H1 (cell line): ENCODE measurements around the gene BGN. TPM values are rescaled to one million over a fixed set of nuclear protein-coding genes. Genes with fewer than 3 reads are reported as not detected.

Source experiments
- CTCF ChIA-PET: fragments of 300-600 bp; sonication (Branson Sonifier 250); formaldehyde crosslinking; loops from one replicate; lab custom pipeline; 2021; ENCODE audit not compliant: partially characterized antibody; lab: Charles Lee
- POLR2A ChIA-PET: fragments of 300-600 bp; sonication (Branson Sonifier 250); formaldehyde crosslinking; loops from one replicate; lab custom pipeline; 2021; ENCODE audit warnings: inconsistent platforms; ENCODE audit not compliant: partially characterized antibody; lab: Charles Lee
- DNase-seq, 2 experiments: peaks; one replicate each; pipeline versions ENCODE4 v3.0.0 to v3.0.0-alpha.2; 2010 to 2022; ENCODE audit warnings: low spot score in 2 of 2, low read depth in 1 of 2, mixed read lengths in 1 of 2
- FAIRE-seq: peaks from 2 replicates; lab custom pipeline; 2011; peaks lifted over from hg19 to GRCh38; lab: Jason Lieb, UNC
- H2AFZ ChIP-seq: 2 replicates; pipeline ENCODE4 v1.8.1; 2012; ENCODE audit warnings: low read length, inconsistent platforms
- H2AK5ac ChIP-seq: 2 replicates; pipeline ENCODE4 v1.6.1; 2013; ENCODE audit warnings: low read depth, low read length
- H2BK120ac ChIP-seq: replicated peaks from 2 replicates; pipeline ENCODE3; 2013; ENCODE audit warnings: low read depth, low read length, inconsistent platforms
- H2BK12ac ChIP-seq: 2 replicates; pipeline ENCODE4 v1.6.1; 2013; ENCODE audit warnings: low read depth, low read length
- H2BK15ac ChIP-seq: 2 replicates; pipeline ENCODE4 v1.6.1; 2013; ENCODE audit warnings: low read length
- H2BK20ac ChIP-seq: 2 replicates; pipeline ENCODE4 v1.6.1; 2013; ENCODE audit warnings: low read length
- H2BK5ac ChIP-seq: 2 replicates; pipeline ENCODE4 v1.6.1; 2013; ENCODE audit warnings: low read depth, low read length
- H3K14ac ChIP-seq: 2 replicates; pipeline ENCODE4 v1.6.1; 2013; ENCODE audit warnings: inconsistent platforms; ENCODE audit not compliant: insufficient read length
- H3K18ac ChIP-seq: 2 replicates; pipeline ENCODE4 v1.6.1; 2013; ENCODE audit warnings: low read length; ENCODE audit errors: extremely low read depth
- H3K23ac ChIP-seq: 2 replicates; pipeline ENCODE4 v1.6.1; 2013; ENCODE audit warnings: inconsistent platforms; ENCODE audit not compliant: insufficient read length
- H3K23me2 ChIP-seq: 2 replicates; pipeline ENCODE4 v1.6.1; 2013; ENCODE audit warnings: low read depth, low read length
- H3K27ac ChIP-seq: 2 replicates; pipeline ENCODE4 v1.6.1; 2011; ENCODE audit warnings: low read depth, low read length, inconsistent platforms
- H3K27me3 ChIP-seq, 4 experiments: replicated peaks in 1 of 4; 1 replicate in 1 of 4; 2 replicates in 3 of 4; pipeline versions ENCODE4 v1.6.1 to v1.8.1; 2011 to 2013; ENCODE audit warnings: low read length in 3 of 4, mild to moderate bottlenecking in 3 of 4, inconsistent platforms in 2 of 4, mixed read lengths in 2 of 4, moderate library complexity in 1 of 4; ENCODE audit not compliant: control insufficient read depth in 3 of 4, insufficient read depth in 3 of 4; ENCODE audit errors: extremely low read depth in 1 of 4
- H3K36me3 ChIP-seq, 4 experiments: 2 replicates each; pipeline versions ENCODE4 v1.6.1 to v1.8.1; 2011 to 2013; ENCODE audit warnings: mild to moderate bottlenecking in 4 of 4, low read length in 3 of 4, moderate library complexity in 2 of 4, control low read depth in 1 of 4, inconsistent platforms in 1 of 4; ENCODE audit not compliant: insufficient read depth in 4 of 4, control insufficient read depth in 2 of 4
- H3K4ac ChIP-seq: replicated peaks from 2 replicates; pipeline ENCODE3; 2013; ENCODE audit warnings: low read length, low read depth, mixed read lengths, inconsistent platforms; ENCODE audit not compliant: insufficient read length
- H3K4me1 ChIP-seq, 4 experiments: replicated peaks in 1 of 4; 1 replicate in 1 of 4; 2 replicates in 3 of 4; pipeline versions ENCODE4 v1.6.1 to v1.8.1; 2011 to 2013; ENCODE audit warnings: low read length in 3 of 4, inconsistent platforms in 2 of 4, mixed read lengths in 1 of 4; ENCODE audit not compliant: insufficient read depth in 4 of 4, control insufficient read depth in 3 of 4
- H3K4me2 ChIP-seq, 2 experiments: 2 replicates each; pipeline versions ENCODE4 v1.6.1 to v1.8.1; 2011 to 2013; ENCODE audit warnings: low read depth in 2 of 2, low read length in 2 of 2, control low read depth in 1 of 2, inconsistent platforms in 1 of 2, mild to moderate bottlenecking in 1 of 2; ENCODE audit not compliant: insufficient read depth in 1 of 2
- H3K4me3 ChIP-seq, 4 experiments: fragments of 200-600, 300-600 bp in 1 of 4; sonication (generic), shearing (Covaris generic), sonication (Bioruptor Twin) in 1 of 4; 2 replicates each; pipeline versions ENCODE4 v1.5.1 to v1.8.1; 2011 to 2016; ENCODE audit warnings: low read length in 4 of 4, low read depth in 3 of 4, control low read depth in 2 of 4, inconsistent platforms in 2 of 4, mild to moderate bottlenecking in 2 of 4, mixed read lengths in 1 of 4, moderate library complexity in 1 of 4; ENCODE audit not compliant: insufficient read depth in 2 of 4; ENCODE audit errors: extremely low read depth in 1 of 4
- H3K56ac ChIP-seq: replicated peaks from 2 replicates; pipeline ENCODE3; 2013; ENCODE audit warnings: low read depth, mild to moderate bottlenecking, mixed read lengths, low read length, inconsistent platforms; ENCODE audit not compliant: insufficient read length
- H3K79me1 ChIP-seq: 2 replicates; pipeline ENCODE4 v1.6.1; 2013; ENCODE audit warnings: low read depth, low read length, control low read depth
- H3K79me2 ChIP-seq, 2 experiments: 2 replicates each; pipeline versions ENCODE4 v1.6.1 to v1.8.1; 2012 to 2013; ENCODE audit warnings: low read length in 2 of 2, mild to moderate bottlenecking in 2 of 2, inconsistent platforms in 1 of 2; ENCODE audit not compliant: insufficient read depth in 2 of 2, control insufficient read depth in 1 of 2
- H3K9ac ChIP-seq, 4 experiments: replicated peaks in 1 of 4; 1 replicate in 1 of 4; 2 replicates in 3 of 4; pipeline versions ENCODE4 v1.6.1 to v1.8.1; 2011 to 2013; ENCODE audit warnings: low read depth in 3 of 4, low read length in 3 of 4, control low read depth in 2 of 4, mild to moderate bottlenecking in 2 of 4, moderate library complexity in 2 of 4, inconsistent platforms in 1 of 4; ENCODE audit errors: extremely low read depth in 1 of 4
- H3K9me3 ChIP-seq, 2 experiments: 2 replicates each; pipeline versions ENCODE4 v1.6.1 to v1.8.1; 2012 to 2013; ENCODE audit warnings: mild to moderate bottlenecking in 2 of 2, moderate library complexity in 2 of 2, control low read depth in 1 of 2, inconsistent platforms in 1 of 2, low read depth in 1 of 2, low read length in 1 of 2, mixed read lengths in 1 of 2; ENCODE audit not compliant: insufficient read depth in 2 of 2
- H4K20me1 ChIP-seq, 2 experiments: replicated peaks in 1 of 2; 2 replicates each; pipeline versions ENCODE3 to v1.8.1; 2011 to 2013; ENCODE audit warnings: inconsistent platforms in 2 of 2, low read length in 2 of 2, mild to moderate bottlenecking in 1 of 2; ENCODE audit not compliant: insufficient read depth in 2 of 2, control insufficient read depth in 1 of 2
- H4K5ac ChIP-seq: 2 replicates; pipeline ENCODE4 v1.6.1; 2013; ENCODE audit warnings: low read length, low read depth, mixed read lengths, inconsistent platforms; ENCODE audit not compliant: insufficient read length
- H4K8ac ChIP-seq: 2 replicates; pipeline ENCODE4 v1.8.0; 2013; ENCODE audit warnings: mild to moderate bottlenecking, moderate library complexity, low read length, inconsistent platforms; ENCODE audit not compliant: insufficient read depth; ENCODE audit errors: extremely low read depth
- H4K91ac ChIP-seq: replicated peaks from 2 replicates; pipeline ENCODE3; 2013; ENCODE audit warnings: low read length, mixed read lengths, inconsistent platforms; ENCODE audit not compliant: insufficient read length
- ASH2L ChIP-seq: fragments of 200-600, 300-600 bp; sonication (generic); IDR thresholded peaks from one replicate; pipeline ENCODE4 v1.7.1; 2017; ENCODE audit warnings: low read length
- BACH1 ChIP-seq: IDR thresholded peaks from 2 replicates; pipeline ENCODE4 v1.6.1; 2012; ENCODE audit warnings: low read length, improper control_type of control experiment
- CHD2 ChIP-seq: IDR thresholded peaks from 2 replicates; pipeline ENCODE4 v1.6.1; 2012; ENCODE audit warnings: low read length, improper control_type of control experiment
- EGR1 ChIP-seq: IDR thresholded peaks from 2 replicates; pipeline ENCODE4 v1.6.1; 2011; ENCODE audit warnings: low read depth, low read length, borderline replicate concordance
- JUN ChIP-seq: IDR thresholded peaks from 2 replicates; pipeline ENCODE4 v1.6.1; 2011; ENCODE audit warnings: low read depth, mild to moderate bottlenecking, improper control_type of control experiment, low read length
- KDM5A ChIP-seq: fragments of 200-600 bp; IDR thresholded peaks from 2 replicates; pipeline ENCODE4 v1.7.1; 2012; ENCODE audit warnings: mild to moderate bottlenecking, low read length, inconsistent platforms, mixed read lengths
- MAFK ChIP-seq: IDR thresholded peaks from 2 replicates; pipeline ENCODE4 v1.6.1; 2012; ENCODE audit warnings: low read depth, mild to moderate bottlenecking, improper control_type of control experiment, low read length
- POU5F1 ChIP-seq: IDR thresholded peaks from 2 replicates; pipeline ENCODE4 v1.6.1; 2011; ENCODE audit warnings: low read depth, mild to moderate bottlenecking, low read length, moderate library complexity
- TEAD4 ChIP-seq: IDR thresholded peaks from 2 replicates; pipeline ENCODE4 v1.6.1; 2012; ENCODE audit warnings: low read depth, low read length, inconsistent platforms, mixed read lengths
- WGBS, 2 experiments: shearing (Covaris generic) in 1 of 2; methylation state at CpG; one replicate each; pipeline versions ENCODE4 v1.1.6 to v1.1.7; 2013 to 2015; ENCODE audit warnings: low lambda C conversion rate in 2 of 2, mixed read lengths in 2 of 2, inconsistent platforms in 1 of 2, low coverage in 1 of 2, missing lambda C conversion rate in 1 of 2; ENCODE audit not compliant: insufficient replicate concordance in 2 of 2, insufficient coverage in 1 of 2, insufficient read length in 1 of 2; ENCODE audit errors: extremely low coverage in 1 of 2, missing lambda C conversion rate in 1 of 2; 5-methylcytosine and 5-hydroxymethylcytosine counted together
- polyA plus RNA-seq, 7 experiments: library from polyadenylated mRNA; depleted of rRNA in 3 of 7; stranded (reverse) in 5 of 7; unstranded in 2 of 7; fragments of >200 nt in 5 of 7; fragments of 200-250 nt in 2 of 7; gene quantifications; 1 replicate in 5 of 7; 2 replicates in 1 of 7; 4 replicates in 1 of 7; pipeline versions ENCODE4 v1.2.1 to v1.2.3, GENCODE V29; 2011 to 2013; ENCODE audit warnings: missing spikeins in 2 of 7, mixed read lengths in 2 of 7
- total RNA-seq: library from RNA; stranded (reverse); fragmentation: NEBNext Ultra II Directional; extraction: Animal tissue kit (Norgen Biotek cat#: 25700); gene quantifications from 2 replicates; pipeline ENCODE4 v1.2.1, GENCODE V29; 2021
- TF ChIP-seq, protein P1 (sequence below): IDR thresholded peaks from 2 replicates; pipeline ENCODE4 v1.6.1; 2011; ENCODE audit warnings: low read depth, mild to moderate bottlenecking, low read length; ENCODE audit not compliant: insufficient read depth

The BGN gene
- total and polyA plus RNA-seq, 2 of the 8 experiments (the other 6 are each of a cell fraction or from before 2014, with no cell fraction given), result 1.8 to 2.4 TPM

DNA sequence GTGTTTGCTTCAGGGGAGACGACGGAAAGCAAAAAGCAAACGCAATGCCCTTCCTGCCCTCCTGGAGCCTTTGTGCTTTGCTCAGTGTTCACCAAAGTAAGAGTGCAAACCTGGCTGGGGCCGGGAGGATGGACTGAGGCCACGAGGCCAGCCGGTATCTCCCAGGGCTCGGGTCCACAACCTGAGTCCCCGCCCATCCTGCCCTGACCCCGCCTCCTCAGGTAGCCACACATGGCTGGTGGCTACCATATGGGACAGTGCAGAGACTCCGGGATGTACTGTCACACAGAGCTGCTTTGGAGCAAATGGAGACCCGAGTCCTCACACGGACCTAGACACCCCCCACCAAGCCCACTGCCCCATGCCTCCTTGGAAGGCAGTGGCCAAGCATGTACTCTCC is 27.5 kb downstream of the BGN start:
- CTCF ChIA-PET, result interaction anchor here (0.7 to 1.2 kb wide), 2 partner anchors 17 to 46 kb away, joined by 3 to 4 read pairs; no protein-coding TSS in a partner anchor
- no peak for FAIRE-seq

More for the DNA sequence above, 27.5 kb downstream of the BGN start:
- no peak overlapping the region for H4K91ac ChIP-seq
- no peak overlapping the region for H2BK5ac ChIP-seq
- H2BK20ac ChIP-seq, result no peak overlapping the region
- no peak overlapping the region for H2BK12ac ChIP-seq
- no peak for DNase-seq
- 59% methylated on average over 9 of the region's 12 CpGs; no CpG with 5 or more reads in 1 of the 2 experiments for WGBS, 2 experiments
- H3K4me2 ChIP-seq, result no peak overlapping the region; a peak in 1 of 4 replicates
- no peak overlapping the region for H3K4me3 ChIP-seq
- no peaks in the 10 kb centered on the region for H3K36me3 ChIP-seq
- no peak overlapping the region for H4K8ac ChIP-seq
- H3K23me2 ChIP-seq, result peaks cover 4% of the 10 kb centered on the region; the same call in 1 of the 2 replicates
- no peaks in the 10 kb centered on the region for H3K9me3 ChIP-seq
- H2BK120ac ChIP-seq, result no peak overlapping the region
- H3K27ac ChIP-seq, result no peak overlapping the region
- H3K23ac ChIP-seq, result no peak overlapping the region
- no peaks in the 10 kb centered on the region for H4K20me1 ChIP-seq
- H3K9ac ChIP-seq, result no peak overlapping the region
- no peak overlapping the region for H3K56ac ChIP-seq
- H3K27me3 ChIP-seq, result peaks cover 19 to 22% (median 20%) of the 10 kb centered on the region in 4 experiments
- H3K4me1 ChIP-seq, result peaks cover 0 to 6% (median 0%) of the 10 kb centered on the region in 4 experiments; a peak in 1 of 7 replicates
- POLR2A ChIA-PET, result no interaction called here
- H3K79me2 ChIP-seq, result no peaks in the 10 kb centered on the region
- H2BK15ac ChIP-seq, result no peak overlapping the region
- no peak overlapping the region for H3K4ac ChIP-seq
- no peaks in the 10 kb centered on the region for H3K79me1 ChIP-seq
- no peak overlapping the region for H3K18ac ChIP-seq
- no peak overlapping the region for H4K5ac ChIP-seq
- TF ChIP-seq KDM5A (no peak), EGR1 (no peak), MAFK (no peak), CHD2 (no peak), JUN (no peak), BACH1 (no peak), POU5F1 (no peak), TEAD4 (no peak), ASH2L (no peak)
- TF ChIP-seq, protein P1, sequence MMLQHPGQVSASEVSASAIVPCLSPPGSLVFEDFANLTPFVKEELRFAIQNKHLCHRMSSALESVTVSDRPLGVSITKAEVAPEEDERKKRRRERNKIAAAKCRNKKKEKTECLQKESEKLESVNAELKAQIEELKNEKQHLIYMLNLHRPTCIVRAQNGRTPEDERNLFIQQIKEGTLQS, result no peak
- H2AFZ ChIP-seq, result no peak overlapping the region; the same call in 1 of the 2 replicates
- no peak overlapping the region for H3K14ac ChIP-seq
- H2AK5ac ChIP-seq, result no peak overlapping the region
